GM12878 (cell line): Measurements from ENCODE around the gene BCAS3. TPM values are rescaled to one million over a fixed set of nuclear protein-coding genes. Genes with fewer than 3 reads are reported as not detected.

Experiments used
- ATAC-seq: fragments of 200-7000 bp; cut with Tn5 transposase; 3 replicates; pipeline ENCODE4 v1.9.1; 2020; ENCODE audit warnings: mild to moderate bottlenecking, moderate library complexity
- BruUV-seq: library from RNA; stranded (reverse); fragments of 400-500 nt; replicated peaks from 2 replicates; lab custom pipeline; 2021; lab: Mats Ljungman, UMichigan
- CTCF ChIA-PET: fragments of 300-600 bp; sonication (Branson Sonifier 250); formaldehyde crosslinking; extraction: SDS; loops from one replicate; lab custom pipeline; 2021; ENCODE audit warnings: inconsistent platforms; lab: Yijun Ruan, JAX
- POLR2A ChIA-PET: fragments of 350-600 bp; formaldehyde crosslinking; extraction: SDS; loops from one replicate; lab custom pipeline; 2021; ENCODE audit warnings: inconsistent platforms; lab: Charles Lee
- RAD21 ChIA-PET: fragments of 300-600 bp; sonication (Branson Sonifier 250); formaldehyde crosslinking; loops from one replicate; lab custom pipeline; 2023; ENCODE audit warnings: antibody characterized with exemption; ENCODE audit not compliant: unreplicated experiment; lab: Charles Lee
- SMC1A ChIA-PET: fragments of 300-600 bp; sonication (Branson Sonifier 250); formaldehyde crosslinking; loops from one replicate; lab custom pipeline; 2023; ENCODE audit not compliant: unreplicated experiment, uncharacterized antibody; lab: Charles Lee
- DNase-seq: peaks from one replicate; pipeline ENCODE4 v3.0.0-alpha.2; 2011; ENCODE audit warnings: low read depth, low spot score
- FAIRE-seq: peaks from 3 replicates; lab custom pipeline; 2011; peaks lifted over from hg19 to GRCh38; lab: Jason Lieb, UNC
- H2AFZ ChIP-seq: 2 replicates; pipeline ENCODE4 v1.6.0; 2011; ENCODE audit warnings: low read depth, low read length, control low read depth; ENCODE audit not compliant: control insufficient read depth
- H3K27ac ChIP-seq: 2 replicates; pipeline ENCODE4 v1.5.1; 2011; ENCODE audit warnings: control low read depth; ENCODE audit not compliant: control insufficient read depth, insufficient read depth
- H3K27me3 ChIP-seq, 2 experiments: replicated peaks in 1 of 2; 2 replicates each; pipeline versions ENCODE4 v1.6.0 to v1.6.1; 2011; ENCODE audit warnings: low read length in 1 of 2; ENCODE audit not compliant: control insufficient read depth in 2 of 2, insufficient read depth in 2 of 2
- H3K36me3 ChIP-seq, 2 experiments: 2 replicates each; pipeline ENCODE4 v1.5.1; 2011; ENCODE audit warnings: low read length in 1 of 2; ENCODE audit not compliant: control insufficient read depth in 2 of 2, insufficient read depth in 2 of 2
- H3K4me1 ChIP-seq: 2 replicates; pipeline ENCODE4 v1.6.1; 2011; ENCODE audit warnings: mild to moderate bottlenecking, low read length, moderate library complexity, mixed read lengths; ENCODE audit not compliant: control insufficient read depth, insufficient read depth
- H3K4me2 ChIP-seq: 2 replicates; pipeline ENCODE4 v1.6.0; 2011; ENCODE audit warnings: control low read depth; ENCODE audit not compliant: control insufficient read depth, insufficient read depth
- H3K4me3 ChIP-seq: fragments of 200-600 bp; sonication (generic); 2 replicates; pipeline ENCODE4 v1.5.1; 2016
- H3K79me2 ChIP-seq: 2 replicates; pipeline ENCODE4 v1.6.0; 2011; ENCODE audit warnings: low read length; ENCODE audit not compliant: control insufficient read depth, insufficient read depth
- H3K9ac ChIP-seq: 2 replicates; pipeline ENCODE4 v1.8.0; 2011; ENCODE audit warnings: low read length, control low read depth, mixed read lengths; ENCODE audit not compliant: control insufficient read depth, insufficient read depth
- H3K9me3 ChIP-seq: replicated peaks from 3 replicates; pipeline ENCODE4 v1.5.1; 2011; ENCODE audit warnings: mild to moderate bottlenecking, low read length; ENCODE audit not compliant: control insufficient read depth, insufficient read depth
- H4K20me1 ChIP-seq: 2 replicates; pipeline ENCODE4 v1.6.0; 2011; ENCODE audit not compliant: control insufficient read depth, insufficient read depth
- ETV6 ChIP-seq, 2 experiments: fragments of 450-650 bp in 1 of 2; IDR thresholded peaks in 1 of 2; conservative IDR thresholded peaks in 1 of 2; 2 replicates each; pipeline ENCODE4 v1.6.1; 2014; ENCODE audit warnings: antibody characterized with exemption in 1 of 2, borderline replicate concordance in 1 of 2, low read depth in 1 of 2, mild to moderate bottlenecking in 1 of 2, moderate library complexity in 1 of 2
- MAX ChIP-seq: IDR thresholded peaks from 2 replicates; pipeline ENCODE4 v1.6.1; 2012; ENCODE audit warnings: low read depth, low read length, improper control_type of control experiment
- NFXL1 ChIP-seq: fragments of 450-650 bp; IDR thresholded peaks from 2 replicates; pipeline ENCODE4 v1.6.1; 2017; ENCODE audit warnings: antibody characterized with exemption, mild to moderate bottlenecking, borderline replicate concordance
- SMAD5 ChIP-seq: IDR thresholded peaks from 2 replicates; pipeline ENCODE4 v1.6.1; 2016; ENCODE audit warnings: antibody characterized with exemption, low read depth
- TCF3 ChIP-seq: IDR thresholded peaks from 2 replicates; pipeline ENCODE4 v1.6.1; 2012; ENCODE audit warnings: low read depth, mild to moderate bottlenecking, low read length, borderline replicate concordance; ENCODE audit not compliant: insufficient read depth
- ZNF24 ChIP-seq: fragments of 450-650 bp; IDR thresholded peaks from 2 replicates; pipeline ENCODE4 v1.6.1; 2017; ENCODE audit warnings: antibody characterized with exemption, mild to moderate bottlenecking
- WGBS: methylation state at CpG from one replicate; pipeline ENCODE4 v1.1.6; 2016; ENCODE audit warnings: low lambda C conversion rate; ENCODE audit not compliant: insufficient replicate concordance, insufficient coverage; ENCODE audit errors: missing lambda C conversion rate; 5-methylcytosine and 5-hydroxymethylcytosine counted together
- in situ Hi-C: fragments of 300-500 bp; cut with MboI; formaldehyde crosslinking; loops from 9 replicates; pipeline ENCODE4 v1.14.3; 2018; ENCODE audit warnings: mixed read lengths
- intact Hi-C: fragments of 100-400 bp; cut with micrococcal nuclease; formaldehyde crosslinking; loops from one replicate; pipeline ENCODE4 v1.14.2; 2022; ENCODE audit not compliant: unreplicated experiment
- polyA plus RNA-seq, 11 experiments: library from polyadenylated mRNA; depleted of rRNA in 4 of 11; unstranded in 6 of 11; stranded (reverse) in 5 of 11; fragments of >200 nt; fragmentation: Nextera tagmentation in 4 of 11; fragmentation: Illumina TruSeq in 1 of 11; extraction: Ambion mirVana in 4 of 11; extraction: Trizol in 1 of 11; gene quantifications; 1 replicate in 1 of 11; 2 replicates in 10 of 11; pipeline versions ENCODE4 v1.2.1 to v1.2.3, GENCODE V29; 2011 to 2016; ENCODE audit warnings: inconsistent platforms in 2 of 11, missing spikeins in 2 of 11, low read depth in 1 of 11
- total RNA-seq, 4 experiments: library from RNA; depleted of rRNA in 3 of 4; stranded (reverse); fragments of >200 nt in 3 of 4; fragmentation: Illumina TruSeq in 1 of 4; extraction: Trizol in 1 of 4; gene quantifications; 2 replicates each; pipeline versions ENCODE4 v1.2.1 to v1.2.3, GENCODE V29; 2013 to 2021

The BCAS3 gene
- total and polyA plus RNA-seq, 10 of the 15 experiments (the other 5 are each of a cell fraction or from before 2014, with no cell fraction given), result 2.1 to 11.0 (median 6.6) TPM

- BruUV-seq, result no TSS peak
- H2AFZ ChIP-seq, result no peak overlapping the region
- SMC1A ChIA-PET, result no interaction called here
- no peaks in the 10 kb centered on the region for H3K36me3 ChIP-seq
- 0% methylated on average over 2 of the region's 2 CpGs for WGBS
- no peak overlapping the region for H3K4me3 ChIP-seq
- intact Hi-C loops (no loop called here), in situ Hi-C loops (loop anchor here (5.0 kb wide), 1 partner anchor 129 kb away; no protein-coding TSS in a partner anchor)
- H4K20me1 ChIP-seq, result no peaks in the 10 kb centered on the region
- H3K27ac ChIP-seq, result no peak overlapping the region
- POLR2A ChIA-PET, result no interaction called here
- CTCF ChIA-PET, result no interaction called here
- FAIRE-seq (no peak), DNase-seq (no peak), ATAC-seq (no peak)
- no peak for TF ChIP-seq TCF3
- TF ChIP-seq NFXL1, result 0 out of 2 replicates have a peak, but pooled peaks have one; percentile 73
- no peak for TF ChIP-seq SMAD5
- TF ChIP-seq ETV6 (conservative IDR thresholded peaks at IDR 0.05 in 1 of 2, IDR thresholded peaks at IDR 0.05 in 1 of 2; ENCODE audit: borderline replicate concordance in 1 of 2, low read depth in 1 of 2), result peak in 1 of 2 experiments; percentile 70; a peak in 1 of 4 replicates
- no peak for TF ChIP-seq ZNF24
- H3K4me1 ChIP-seq, result no peaks in the 10 kb centered on the region
- no peak overlapping the region for H3K9ac ChIP-seq
- H3K9me3 ChIP-seq, result no peaks in the 10 kb centered on the region; the same call in 2 of the 3 replicates
- H3K79me2 ChIP-seq, result no peaks in the 10 kb centered on the region
- no peak overlapping the region for H3K4me2 ChIP-seq
- RAD21 ChIA-PET, result no interaction called here
- peaks cover 0 to 2% of the 10 kb centered on the region in 2 experiments; a peak in 2 of 4 replicates for H3K27me3 ChIP-seq
Measured at GRCh38 chr17:61422869-61423268, 745.2 kb downstream of the BCAS3 start.

- peaks cover 0 to 2% of the 10 kb centered on the region in 2 experiments; a peak in 2 of 4 replicates for H3K27me3 ChIP-seq
- POLR2A ChIA-PET, result no interaction called here
- in situ Hi-C loops, result loop anchor here (5.0 kb wide), 1 partner anchor 128 kb away; no protein-coding TSS in a partner anchor
- RAD21 ChIA-PET, result no interaction called here
- H3K4me3 ChIP-seq, result no peak overlapping the region
- no TSS peak for BruUV-seq
- FAIRE-seq (no peak), DNase-seq (no peak), ATAC-seq (no peak)
- H3K36me3 ChIP-seq, result no peaks in the 10 kb centered on the region
- no peaks in the 10 kb centered on the region for H3K79me2 ChIP-seq
- no peaks in the 10 kb centered on the region for H3K4me1 ChIP-seq
- no peaks in the 10 kb centered on the region for H4K20me1 ChIP-seq
- CTCF ChIA-PET, result no interaction called here
- H3K4me2 ChIP-seq, result no peak overlapping the region
- intact Hi-C loops, result no loop called here
- H3K9ac ChIP-seq, result no peak overlapping the region
- H3K9me3 ChIP-seq, result no peaks in the 10 kb centered on the region; the same call in 2 of the 3 replicates
- TF ChIP-seq MAX (no peak), ETV6 (conservative IDR thresholded peaks at IDR 0.05 in 1 of 2, IDR thresholded peaks at IDR 0.05 in 1 of 2; ENCODE audit: borderline replicate concordance in 1 of 2, low read depth in 1 of 2) (0 out of 4 replicates have a peak, but pooled peaks of 1 of the 2 experiments have one; percentile 7)
- no peak overlapping the region for H3K27ac ChIP-seq
- H2AFZ ChIP-seq, result no peak overlapping the region
- SMC1A ChIA-PET, result no interaction called here
- WGBS, result 52% methylated on average over 10 of the region's 10 CpGs
Measured at GRCh38 chr17:61423967-61424649, 746.5 kb downstream of the BCAS3 start.
